Right renal cortex interstitium (tissue), 3 donors: Measurements from ENCODE around the gene SLU7. TPM values are rescaled to one million over a fixed set of nuclear protein-coding genes. Genes with fewer than 3 reads are reported as not detected.

Source experiments
- DNase-seq, 3 donors: peaks; one replicate each; pipeline ENCODE4 v3.0.0-alpha.2; 2013; ENCODE audit warnings: low read depth in 3 of 3, low spot score in 2 of 3
- polyA plus RNA-seq, 3 donors: library from polyadenylated mRNA; unstranded; fragments of 120-200 nt; gene quantifications; one replicate each; pipeline ENCODE4 v1.2.1, GENCODE V29; 2013; ENCODE audit not compliant: insufficient read length in 3 of 3

SLU7 gene
- 10 to 100 TPM; 82.8 to 89.6 (median 83.6) TPM for polyA plus RNA-seq

DNA sequence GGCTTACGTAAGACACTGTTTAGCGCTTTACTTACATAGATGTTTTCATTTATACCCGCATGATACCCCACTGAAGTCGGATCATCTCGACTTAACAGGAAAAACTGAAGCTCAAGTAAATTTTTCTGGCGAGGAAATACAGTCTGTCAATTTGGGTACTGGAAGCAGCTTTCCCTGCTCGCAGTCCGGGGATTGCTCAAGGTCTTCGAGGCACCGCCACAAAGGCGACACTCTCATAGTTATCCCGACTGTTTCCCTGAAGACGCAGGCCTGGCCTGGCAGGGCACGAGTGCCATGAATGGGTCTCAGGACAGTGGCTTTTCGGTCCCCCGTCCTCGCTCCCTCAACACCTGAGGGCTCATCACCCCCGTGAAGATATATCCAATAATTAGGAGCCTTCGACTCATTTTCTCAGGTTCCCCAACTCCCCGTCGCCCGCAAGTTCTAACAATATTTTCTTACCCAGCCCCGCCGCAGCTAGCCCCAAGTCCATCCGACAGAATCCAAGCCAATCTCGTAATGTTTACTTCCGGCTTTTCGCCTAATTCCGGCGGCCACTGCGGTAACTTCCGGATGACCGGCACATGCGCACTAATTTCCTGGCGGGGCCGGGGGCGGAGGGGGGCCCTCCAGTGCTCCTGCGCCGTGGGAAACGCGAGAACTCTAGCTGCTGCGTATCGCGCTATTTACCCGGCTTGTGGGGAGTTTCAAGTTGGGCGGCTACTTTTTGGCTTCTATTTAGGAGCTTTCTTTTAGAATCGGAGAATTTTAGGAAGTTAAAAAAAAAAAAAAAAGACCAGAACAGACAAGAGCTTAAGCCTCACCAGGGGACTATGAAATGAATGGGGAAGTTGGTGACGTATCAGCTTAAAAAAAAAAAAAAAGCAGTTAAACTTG lies at the start of gene SLU7:
Gene SLU7, minus strand, starts transcription at position 521 of the 897 bp plus-strand sequence. CDS start 3,787 bp downstream, outside the sequence.
- DNase-seq, result peak; percentile 81 to 92 (median 87)

GRCh38 chr5:160468363-160468975 lies 49.6 kb upstream of the SLU7 start:
- DNase-seq, result no peak

GRCh38 chr5:160467555-160468362 lies 48.9 kb upstream of the SLU7 start:
- DNase-seq, result peak in 1 of 3 donors; percentile 15

DNA sequence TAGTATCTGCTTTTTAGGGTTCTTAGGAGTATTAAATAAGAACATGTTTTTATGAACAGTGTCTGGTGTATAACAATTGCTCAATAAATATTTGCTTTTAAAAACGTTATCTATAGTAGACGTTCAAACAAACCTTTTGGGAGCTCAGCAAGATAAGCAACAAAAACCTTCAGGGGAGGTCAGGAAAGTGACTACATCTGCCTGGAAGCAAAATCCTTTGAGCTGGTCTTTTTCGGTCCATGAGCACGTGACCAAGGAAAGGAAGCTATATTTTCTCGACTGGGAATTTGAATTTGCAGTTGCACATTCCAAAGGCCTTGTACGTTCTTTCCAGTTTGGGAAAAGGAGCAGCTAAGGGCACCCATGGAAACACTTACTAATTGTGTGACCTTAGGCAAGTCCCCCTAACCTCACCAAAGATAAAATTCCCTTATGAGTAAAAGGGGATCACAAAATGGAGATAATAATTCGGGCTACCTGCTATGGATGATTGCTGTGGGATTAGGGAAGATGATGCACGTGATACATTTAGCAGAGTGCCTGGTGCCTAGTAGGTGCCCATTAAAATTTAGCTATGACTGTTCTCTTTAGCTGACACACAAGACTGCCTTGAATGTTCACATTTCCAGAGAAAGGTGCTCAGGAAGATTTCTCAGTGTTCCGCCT lies 48.1 kb upstream of the SLU7 start:
- DNase-seq, result no peak

GRCh38 chr5:160466116-160466515 lies 47.2 kb upstream of the SLU7 start:
- peak in 1 of 3 donors; percentile 23 for DNase-seq

DNA sequence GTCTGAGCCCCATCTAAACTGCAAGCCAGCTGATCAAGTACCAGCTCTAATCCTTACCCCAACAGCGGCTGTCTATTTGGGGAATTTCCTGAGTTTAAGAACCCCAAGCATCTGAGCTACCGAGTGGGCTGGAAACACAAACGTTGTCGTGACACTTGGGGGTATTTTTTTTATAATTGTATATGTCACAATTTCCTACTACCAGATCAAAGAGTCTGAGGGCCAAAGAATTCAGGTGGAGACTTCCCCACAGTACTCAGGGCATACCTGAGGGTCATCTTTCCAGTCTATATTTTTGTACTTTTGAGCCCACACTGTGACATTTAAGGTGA lies 45.6 kb upstream of the SLU7 start:
- no peak for DNase-seq

DNA sequence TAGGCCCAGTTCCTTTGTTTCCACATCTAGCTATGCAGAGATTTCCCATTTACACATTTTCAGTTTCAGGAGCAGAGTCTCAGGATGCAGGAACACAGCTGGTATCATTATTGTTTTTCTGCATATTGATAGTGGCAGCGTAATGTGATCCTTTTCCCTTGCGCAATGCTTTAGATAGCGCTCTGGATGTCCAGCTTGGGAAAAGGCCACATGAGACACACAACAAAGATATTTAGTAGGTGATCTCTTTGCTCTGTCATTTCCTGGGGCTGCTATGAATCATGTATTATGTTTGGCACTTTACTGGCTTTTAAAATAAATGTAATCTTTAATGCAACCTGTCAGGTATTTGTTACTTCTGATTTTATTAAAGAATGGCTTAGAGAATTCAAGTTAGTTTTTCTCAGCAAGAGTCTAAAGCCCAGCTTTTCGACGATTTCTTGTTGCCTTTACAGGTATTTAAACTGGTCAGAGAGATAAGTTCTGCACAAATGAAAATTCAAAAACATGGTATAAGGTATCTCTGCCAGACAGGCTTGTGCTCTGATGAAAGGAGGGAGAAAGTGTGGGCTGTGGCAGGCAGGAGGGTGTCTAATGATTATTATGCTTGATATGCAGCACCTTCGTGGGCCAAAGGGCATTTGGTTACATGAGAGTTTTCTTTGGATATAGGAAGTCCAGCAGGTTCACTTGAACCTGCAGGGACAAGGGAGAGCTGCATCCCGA lies 45.0 kb upstream of the SLU7 start:
- no peak for DNase-seq

DNA sequence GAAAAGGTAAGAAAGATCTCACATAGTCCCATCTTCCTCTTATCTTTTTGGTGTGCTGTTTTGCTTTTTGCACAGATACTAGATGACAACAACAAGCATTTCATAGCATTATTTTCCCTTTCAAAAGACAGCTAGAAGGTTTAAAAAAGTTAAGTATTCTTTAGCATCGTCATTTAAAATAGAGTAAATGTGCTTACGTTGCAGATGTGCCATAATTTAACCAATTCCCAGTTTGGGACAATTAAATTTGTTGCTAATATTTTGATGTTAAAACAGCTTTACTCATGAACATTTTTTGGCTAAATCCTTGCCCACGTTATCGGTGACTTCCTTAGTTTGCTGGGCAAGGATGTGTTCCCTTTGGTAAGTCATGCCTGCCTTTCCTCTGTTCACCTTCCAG lies 44.3 kb upstream of the SLU7 start:
- DNase-seq, result no peak

- no peak for DNase-seq
Measured at GRCh38 chr5:160462167-160462566, 43.3 kb upstream of the SLU7 start.

DNA sequence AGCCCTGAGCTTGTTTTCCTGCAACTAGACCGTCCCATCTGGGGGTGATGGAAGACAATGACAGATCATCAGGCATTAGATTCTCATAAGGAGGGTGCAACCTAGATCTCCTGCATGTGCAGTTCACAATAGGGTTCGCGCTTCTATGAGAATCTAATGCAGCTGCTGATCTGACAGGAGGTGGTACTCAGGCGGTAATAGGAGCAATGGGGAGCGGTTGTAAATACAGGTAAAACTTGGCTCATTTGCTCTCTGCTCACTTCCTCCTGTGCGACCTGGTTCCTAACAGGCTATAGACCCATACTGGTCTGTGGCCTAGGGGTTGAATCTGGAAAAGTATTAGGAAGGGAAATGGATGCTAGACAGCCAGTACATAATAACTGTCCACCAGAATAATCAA lies 42.5 kb upstream of the SLU7 start:
- no peak for DNase-seq

DNA sequence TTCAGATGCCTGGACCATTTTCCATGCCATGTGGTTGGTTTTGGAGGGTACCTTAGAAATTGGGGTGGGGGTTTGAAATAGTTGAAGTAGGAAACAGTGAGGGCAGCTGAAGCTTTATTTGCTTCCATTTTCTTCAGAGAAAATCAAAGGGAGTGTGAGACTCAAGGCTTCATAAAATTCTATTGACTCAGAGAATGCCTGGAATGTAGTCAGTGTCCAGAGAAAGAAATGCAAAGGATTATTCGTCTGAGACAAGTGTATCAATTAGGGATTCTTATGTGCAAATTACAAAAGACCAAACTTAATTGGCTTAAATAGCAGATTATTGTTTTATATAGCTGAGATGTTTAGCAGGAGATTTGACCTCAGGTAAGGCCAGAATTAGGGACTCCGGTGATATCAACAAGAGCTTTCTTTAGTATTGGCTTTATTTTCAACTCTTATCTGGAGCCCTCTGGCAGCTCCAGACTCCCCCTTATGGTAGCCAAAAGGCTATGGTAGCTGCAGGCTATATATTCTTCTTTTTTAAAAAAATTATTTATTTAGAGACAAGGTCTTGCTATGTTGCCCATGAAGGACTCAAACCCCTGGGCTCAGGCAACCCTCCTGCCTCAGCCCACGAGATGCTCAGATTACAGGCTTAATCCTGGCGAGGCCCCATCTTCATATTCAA lies 41.6 kb upstream of the SLU7 start:
- DNase-seq, result no peak

- no peak for DNase-seq
Measured at GRCh38 chr5:160458806-160459800, 40.2 kb upstream of the SLU7 start.

DNA sequence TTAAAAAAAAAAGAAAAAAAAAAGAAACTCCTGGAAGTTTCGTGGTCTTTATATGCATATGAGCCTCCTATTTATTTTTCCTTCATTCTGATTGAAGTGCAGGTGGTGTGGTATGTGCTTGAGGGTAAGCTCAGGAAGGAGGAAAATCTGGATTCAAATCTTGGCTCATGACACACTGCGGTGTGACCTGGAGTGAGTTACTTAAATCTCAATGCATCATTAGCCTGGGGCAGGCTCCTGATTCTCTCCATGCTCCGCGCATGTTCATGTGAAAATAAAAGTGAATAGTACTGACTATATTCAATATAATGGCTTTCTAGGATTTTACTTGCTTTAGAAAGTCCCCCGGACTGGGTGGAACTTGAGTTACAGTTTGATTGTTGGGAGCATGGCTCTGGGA lies 38.4 kb upstream of the SLU7 start:
- no peak for DNase-seq

DNA sequence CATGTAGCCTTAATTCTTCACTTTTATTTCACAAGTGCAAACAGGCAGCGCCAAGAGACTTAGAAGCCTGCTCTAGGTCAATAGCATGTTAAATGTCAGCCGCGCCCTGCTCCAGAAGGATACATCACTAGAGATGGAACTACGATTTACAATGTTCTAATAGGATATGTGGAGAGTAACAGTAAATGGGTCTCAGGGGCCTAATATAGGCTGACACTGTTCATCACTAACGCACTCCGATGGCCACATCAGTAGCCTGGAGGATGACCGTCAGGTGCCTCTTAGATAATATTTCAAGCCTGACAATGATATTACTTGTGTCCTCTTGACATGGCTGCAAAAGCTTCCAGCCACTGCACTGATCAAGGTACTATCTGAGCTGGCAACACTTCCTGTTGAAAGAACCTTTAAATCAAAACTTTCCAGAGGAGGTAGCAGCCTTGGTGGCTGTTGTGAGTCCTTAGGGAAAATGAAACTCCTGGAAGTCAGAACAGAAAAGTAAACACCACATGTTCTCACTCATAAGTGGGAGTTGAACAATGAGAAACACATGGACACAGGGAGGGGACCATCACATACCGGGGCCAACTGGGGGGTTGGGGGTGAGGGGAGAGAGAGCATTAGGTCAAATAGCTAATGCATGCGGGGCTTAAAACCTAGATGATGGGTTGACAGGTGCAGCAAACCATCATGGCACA lies 37.7 kb upstream of the SLU7 start:
- DNase-seq, result no peak

DNA sequence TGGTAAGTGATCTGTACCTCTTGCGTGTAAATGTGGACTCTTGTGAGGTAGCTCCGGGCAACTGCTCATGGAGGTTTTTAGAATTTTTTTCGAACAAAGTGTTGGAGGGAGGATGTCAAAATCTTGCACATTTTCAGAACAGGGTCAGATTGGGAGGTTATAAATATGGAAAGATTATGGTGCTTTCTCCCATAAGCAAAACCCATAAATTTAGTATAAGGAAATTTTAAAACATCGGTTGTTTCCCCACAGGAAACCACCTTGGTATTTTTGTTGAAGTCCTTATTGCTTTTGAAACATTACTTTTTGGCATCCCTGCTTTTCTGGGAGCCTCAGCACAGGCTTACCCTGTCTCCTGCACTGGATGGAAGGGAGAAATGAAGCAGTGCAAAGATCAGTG lies 36.7 kb upstream of the SLU7 start:
- no peak for DNase-seq

DNA sequence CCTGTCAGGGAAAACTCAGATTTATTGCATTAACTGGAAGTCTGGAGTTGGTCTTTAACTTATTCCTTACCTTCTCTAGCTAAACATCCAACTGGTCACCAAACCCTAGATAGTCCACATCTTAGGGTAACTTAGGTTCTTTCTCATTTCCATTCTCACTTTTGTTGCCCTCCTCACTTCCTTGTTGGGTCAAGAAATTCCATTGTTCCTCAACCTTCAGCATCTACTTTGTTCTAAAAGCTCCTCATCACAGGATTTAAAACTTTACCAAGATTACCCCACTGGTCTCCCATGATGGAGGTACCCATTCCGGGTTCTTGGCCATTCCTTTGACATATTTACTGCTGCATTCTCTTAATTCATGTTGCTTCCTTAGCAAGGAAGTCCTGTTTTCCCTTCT lies 34.9 kb upstream of the SLU7 start:
- DNase-seq, result no peak

DNA sequence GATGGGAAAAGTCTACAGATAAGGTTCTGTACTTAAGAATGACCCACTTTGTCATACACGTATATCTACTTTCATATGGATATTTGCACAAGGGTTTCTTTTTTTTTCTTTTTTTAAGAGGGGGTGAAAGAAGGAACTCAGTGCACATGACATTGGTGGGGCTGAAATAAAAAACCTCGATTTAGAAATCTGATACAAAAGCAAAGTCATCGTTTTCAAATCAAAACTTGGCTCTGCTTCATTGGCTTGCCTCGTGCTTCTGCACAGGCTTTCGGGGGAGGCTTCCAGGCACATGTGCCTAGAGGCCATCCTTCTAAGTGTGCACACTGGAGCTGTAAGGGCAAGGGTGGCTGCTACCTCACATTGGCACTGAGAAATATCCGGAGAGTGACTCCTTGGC lies 33.9 kb upstream of the SLU7 start:
- DNase-seq, result no peak

GRCh38 chr5:160452036-160452435 lies 33.2 kb upstream of the SLU7 start:
- DNase-seq, result no peak
